OCI-LY7 (cell line): ENCODE results near the gene BSCL2. TPM values are rescaled to one million over a fixed set of nuclear protein-coding genes. Genes with fewer than 3 reads are reported as not detected.
A peak's percentile ranks its signal among the peaks of the same experiment; 100 is the strongest.

Source experiments
- BruUV-seq: library from RNA; stranded (reverse); fragments of 400-500 nt; replicated peaks from 2 replicates; lab custom pipeline; 2021; lab: Mats Ljungman, UMichigan
- CTCF ChIA-PET: fragments of 300-600 bp; sonication (Branson Sonifier 250); formaldehyde crosslinking; loops from one replicate; lab custom pipeline; 2022; ENCODE audit warnings: antibody characterized with exemption; ENCODE audit not compliant: unreplicated experiment; lab: Charles Lee
- POLR2A ChIA-PET: fragments of 300-600 bp; sonication (Branson Sonifier 250); formaldehyde crosslinking; loops from one replicate; lab custom pipeline; 2022; ENCODE audit warnings: antibody characterized with exemption; lab: Charles Lee
- DNase-seq: peaks from one replicate; pipeline ENCODE4 v3.0.0-alpha.2; 2015; ENCODE audit warnings: low spot score
- H2AFZ ChIP-seq: fragments of 200-600 bp; sonication (generic), shearing (Covaris generic); 2 replicates; pipeline ENCODE4 v1.6.1; 2014; ENCODE audit warnings: mild to moderate bottlenecking, antibody characterized with exemption, low read length, moderate library complexity
- H3K27ac ChIP-seq: fragments of 200-600 bp; sonication (generic); 2 replicates; pipeline ENCODE4 v1.5.1; 2014; ENCODE audit warnings: mixed run types, low read depth, mild to moderate bottlenecking, moderate library complexity, low read length, inconsistent platforms; ENCODE audit not compliant: poor library complexity, severe bottlenecking
- H3K36me3 ChIP-seq: fragments of 200-600 bp; sonication (generic); 2 replicates; pipeline ENCODE4 v1.6.1; 2014; ENCODE audit warnings: mild to moderate bottlenecking, antibody characterized with exemption, low read length, moderate library complexity, mixed read lengths; ENCODE audit not compliant: insufficient read depth
- H3K4me1 ChIP-seq: fragments of 200-600 bp; sonication (generic); 2 replicates; pipeline ENCODE4 v1.5.1; 2014; ENCODE audit warnings: mild to moderate bottlenecking, low read length; ENCODE audit not compliant: insufficient read depth, poor library complexity, severe bottlenecking
- H3K4me2 ChIP-seq: fragments of 200-600 bp; sonication (generic); 2 replicates; pipeline ENCODE4 v1.6.1; 2014; ENCODE audit warnings: mild to moderate bottlenecking, low read length
- H3K4me3 ChIP-seq: fragments of 200-600 bp; sonication (generic); 2 replicates; pipeline ENCODE4 v1.5.1; 2014; ENCODE audit warnings: mild to moderate bottlenecking, low read depth, low read length; ENCODE audit not compliant: poor library complexity, severe bottlenecking
- H3K79me2 ChIP-seq: fragments of 200-600 bp; sonication (generic); 2 replicates; pipeline ENCODE4 v1.6.1; 2016; ENCODE audit warnings: low read depth, mild to moderate bottlenecking, low read length, moderate library complexity, mixed read lengths; ENCODE audit not compliant: insufficient read depth
- H3K9me2 ChIP-seq: fragments of 200-600 bp; sonication (generic); 2 replicates; pipeline ENCODE4 v1.6.1; 2016; ENCODE audit warnings: mild to moderate bottlenecking, low read length, mixed read lengths; ENCODE audit not compliant: insufficient read depth
- H3K9me3 ChIP-seq: fragments of 200-600 bp; sonication (generic); 2 replicates; pipeline ENCODE4 v1.6.1; 2014; ENCODE audit warnings: mild to moderate bottlenecking, mixed run types, low read length, mixed read lengths
- H4K20me1 ChIP-seq: fragments of 200-600 bp; sonication (generic); 2 replicates; pipeline ENCODE4 v1.6.1; 2014; ENCODE audit warnings: mild to moderate bottlenecking, antibody characterized with exemption, low read length, moderate library complexity, mixed read lengths; ENCODE audit not compliant: insufficient read depth
- CTCF ChIP-seq: fragments of 200-600 bp; sonication (generic); conservative IDR thresholded peaks from 2 replicates; pipeline ENCODE4 v1.5.1; 2014; ENCODE audit warnings: mild to moderate bottlenecking, antibody characterized with exemption, low read length, moderate library complexity, mixed read lengths
- EZH2phosphoT487 ChIP-seq: fragments of 200-600 bp; sonication (generic); IDR thresholded peaks from 2 replicates; pipeline ENCODE4 v1.6.1; 2018; ENCODE audit warnings: low read depth, borderline replicate concordance, mild to moderate bottlenecking, mixed run types, antibody characterized with exemption, low read length, moderate library complexity, mixed read lengths
- intact Hi-C: fragments of 100-400 bp; cut with micrococcal nuclease; formaldehyde crosslinking; loops from one replicate; pipeline ENCODE4 v1.10.0; 2022; ENCODE audit not compliant: unreplicated experiment
- total RNA-seq, 2 experiments: library from RNA; depleted of rRNA in 1 of 2; stranded (reverse); fragments of >200 nt in 1 of 2; shearing (Covaris generic) in 1 of 2; gene quantifications; 2 replicates each; pipeline ENCODE4 v1.2.3, GENCODE V29; 2014 to 2022

BSCL2 gene
- total RNA-seq, 2 experiments from 2014 or later = 20.7 to 46.2 TPM

GRCh38 chr11:62671608-62672389 lies 35.4 kb downstream of the BSCL2 start, which contains the start of the genes LBHD1 and UQCC3:
TSS of gene LBHD1 (minus strand) at chr11:62672267. CDS start at chr11:62670031, 2,236 bp downstream.
TSS of gene UQCC3 (plus strand) at chr11:62671673. CDS start at chr11:62671746, 73 bp downstream.
- DNase-seq = peak; percentile 86
- TF ChIP-seq CTCF (no peak), EZH2phosphoT487 (no peak)
- Histone ChIP-seq H3K79me2 (peaks cover 51% of the 10 kb centered on the region; the same call in 1 of the 2 replicates), H3K36me3 (peaks cover 57% of the 10 kb centered on the region), H4K20me1 (peaks cover 6% of the 10 kb centered on the region; the same call in 1 of the 2 replicates), H3K27ac (peak within 1 kb of the TSS; percentile 73), H3K4me1 (peaks cover 56% of the 10 kb centered on the region), H3K9me2 (no peaks in the 10 kb centered on the region), H2AFZ (peak within 1 kb of the TSS; percentile 67), H3K4me2 (peak within 1 kb of the TSS; percentile 85), H3K9me3 (no peaks in the 10 kb centered on the region), H3K4me3 (peak within 1 kb of the TSS; percentile 81)
- BruUV-seq = TSS peak; percentile 64
- CTCF ChIA-PET = interaction anchor here (0.6 kb wide), 1 partner anchor 247 kb away, joined by 3 read pairs; no protein-coding TSS in a partner anchor
- intact Hi-C loops = loop anchor here (5.0 kb wide), 2 partner anchors 56 to 101 kb away; partner anchors contain the start of genes HNRNPUL2, TAF6L and TTC9C
- POLR2A ChIA-PET = interaction anchor here (0.5 to 2.5 kb wide), 13 partner anchors 9 to 202 kb away, joined by 3 to 13 read pairs (median 5); partner anchors contain the start of genes B3GAT3, BSCL2, GNG3 and HNRNPUL2

GRCh38 chr11:62671236-62671607 lies 36.0 kb downstream of the BSCL2 start:
- peaks cover 58% of the 10 kb centered on the region for H3K36me3 ChIP-seq
- peak overlapping the region; percentile 81 for H3K4me3 ChIP-seq
- peak overlapping the region; percentile 67 for H2AFZ ChIP-seq
- H4K20me1 ChIP-seq = peaks cover 6% of the 10 kb centered on the region; the same call in 1 of the 2 replicates
- no peaks in the 10 kb centered on the region for H3K9me3 ChIP-seq
- H3K9me2 ChIP-seq = no peaks in the 10 kb centered on the region
- no TSS peak for BruUV-seq
- ChIA-PET CTCF (interaction anchor here (0.6 kb wide), 1 partner anchor 246 kb away, joined by 3 read pairs; no protein-coding TSS in a partner anchor), POLR2A (interaction anchor here (0.9 to 2.5 kb wide), 11 partner anchors 8 to 184 kb away, joined by 3 to 13 read pairs (median 5); partner anchors contain the start of genes B3GAT3, BSCL2, GNG3 and MTA2)
- DNase-seq = no peak
- peak overlapping the region; percentile 85 for H3K4me2 ChIP-seq
- H3K79me2 ChIP-seq = peaks cover 57% of the 10 kb centered on the region; the same call in 1 of the 2 replicates
- H3K27ac ChIP-seq = peak overlapping the region; percentile 73
- intact Hi-C loops = loop anchor here (5.0 kb wide), 2 partner anchors 56 to 101 kb away; partner anchors contain the start of genes HNRNPUL2, TAF6L and TTC9C
- H3K4me1 ChIP-seq = peaks cover 59% of the 10 kb centered on the region
- no peak for TF ChIP-seq EZH2phosphoT487
- TF ChIP-seq CTCF = no peak
